Activated CD8-positive, alpha-beta memory T cell treated with anti-CD3 and anti-CD28 coated beads for 48 hours (primary cell): ENCODE measurements around the gene KRTAP5-2.

Experiments
- DNase-seq, 3 experiments: peaks; one replicate each; pipeline ENCODE4 v3.0.0-alpha.2; 2020; ENCODE audit warnings: low read depth in 2 of 3, low spot score in 2 of 3

Gene KRTAP5-2

GRCh38 chr11:1557051-1557884 lies 40.8 kb downstream of the KRTAP5-2 start:
- DNase-seq, result no peak

- no peak for DNase-seq
Measured at GRCh38 chr11:1556278-1556902, 41.7 kb downstream of the KRTAP5-2 start.

DNA sequence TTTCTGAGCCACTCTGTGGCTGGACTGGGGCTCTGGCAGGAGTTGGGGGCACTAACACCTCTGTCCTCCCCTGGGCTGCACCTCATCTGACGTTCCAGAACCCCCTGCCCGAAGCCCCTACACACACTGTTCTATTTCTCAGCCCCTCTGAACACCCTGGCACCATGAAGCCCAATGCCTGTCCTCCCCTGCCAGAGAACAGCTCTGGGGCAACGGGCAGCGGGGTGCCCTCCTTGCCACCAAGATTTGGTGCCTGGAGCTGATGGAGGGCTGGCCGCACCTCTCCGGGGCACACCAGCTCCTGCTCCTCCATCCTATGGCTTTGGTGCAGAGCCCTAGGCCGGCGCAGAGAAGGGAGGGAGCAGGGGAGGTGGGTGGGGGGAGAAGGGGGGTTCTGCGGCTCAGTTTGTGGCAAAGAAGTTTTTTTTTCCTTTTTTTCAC lies 42.4 kb downstream of the KRTAP5-2 start:
- no peak for DNase-seq

GRCh38 chr11:1554981-1555712 lies 42.9 kb downstream of the KRTAP5-2 start:
- DNase-seq, result no peak

DNA sequence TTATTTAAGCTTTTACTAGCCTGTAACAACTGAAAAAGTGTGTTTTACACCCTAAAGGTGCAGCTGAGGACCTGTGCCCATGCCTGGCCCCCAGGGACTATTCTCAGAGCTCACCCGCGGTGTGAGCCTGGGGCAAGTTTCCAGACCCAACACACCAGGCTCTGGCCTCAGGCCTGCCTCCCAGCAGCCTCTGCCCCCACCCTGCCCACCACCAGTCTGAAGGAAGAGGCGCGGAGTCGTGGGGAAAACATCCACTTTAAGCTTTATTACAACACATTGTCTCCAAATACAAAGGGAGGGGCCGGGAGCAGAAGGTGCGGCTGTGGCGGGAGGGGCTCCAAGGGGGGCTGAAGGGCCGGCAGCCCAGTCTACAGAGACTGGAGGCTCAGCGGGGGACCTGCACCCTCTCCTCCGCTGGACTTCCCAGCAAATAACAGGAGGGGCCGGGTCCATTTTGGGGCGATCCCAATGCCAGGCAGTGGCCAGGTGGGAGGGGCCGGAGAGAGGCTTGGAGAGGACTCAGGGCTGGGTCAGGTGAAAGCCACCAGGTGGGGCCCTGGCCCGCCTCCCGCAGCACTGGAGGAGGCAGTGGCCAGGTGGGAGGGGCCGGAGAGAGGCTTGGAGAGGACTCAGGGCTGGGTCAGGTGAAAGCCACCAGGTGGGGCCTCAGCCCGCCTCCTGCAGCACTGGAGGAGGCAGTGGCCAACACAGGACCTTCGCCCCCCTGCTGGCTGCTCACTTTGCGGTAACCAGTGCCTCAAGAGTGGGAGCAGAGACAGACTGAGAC lies 44.1 kb downstream of the KRTAP5-2 start:
- no peak for DNase-seq

DNA sequence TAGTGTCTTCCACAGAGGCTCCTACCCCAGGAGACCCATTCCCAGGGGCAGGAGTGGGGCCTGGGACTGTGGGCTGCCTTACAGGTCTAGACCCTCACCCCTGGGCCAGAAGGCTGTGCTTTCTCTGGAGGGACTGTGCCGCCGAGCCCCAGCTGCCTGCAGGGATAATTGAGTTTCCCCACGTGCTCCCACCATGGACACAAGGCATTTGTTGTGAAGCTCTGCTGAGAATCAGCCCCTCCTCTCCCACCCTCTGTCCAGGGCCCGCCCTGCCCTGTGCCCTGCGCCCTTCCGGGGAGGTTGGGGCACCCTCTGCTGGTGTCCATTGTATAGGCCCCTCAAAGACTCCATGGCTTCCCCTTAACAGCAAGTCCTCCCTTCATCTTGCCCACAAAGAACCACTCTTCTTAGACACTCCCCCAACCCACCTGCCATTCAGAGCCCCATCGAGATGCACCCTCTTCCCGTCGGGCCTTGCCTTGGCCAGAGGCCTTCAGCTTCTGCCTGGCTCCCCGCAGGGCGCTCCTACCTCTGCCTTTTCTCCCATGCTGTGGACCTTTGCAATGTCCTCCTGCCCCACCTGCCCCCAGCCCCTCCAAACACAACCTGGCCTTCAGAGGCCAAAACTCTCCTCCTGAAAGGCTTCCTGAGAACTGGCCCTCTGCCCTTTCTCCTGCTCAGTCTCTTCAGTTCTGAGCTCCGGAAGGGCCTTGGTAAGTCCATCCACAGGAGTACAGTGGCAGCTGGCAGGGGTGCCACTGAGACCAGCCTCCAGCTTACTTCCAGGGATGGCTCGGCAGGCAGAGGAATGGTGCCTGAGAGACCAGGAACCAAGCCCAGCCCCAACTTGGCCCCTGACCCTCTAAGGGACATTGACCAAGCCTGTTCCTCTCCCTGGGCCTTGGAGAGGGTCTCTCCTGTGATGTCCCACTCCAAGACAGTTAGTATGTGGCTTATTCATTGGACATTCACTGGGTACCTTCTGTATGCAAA lies 48.5 kb downstream of the KRTAP5-2 start:
- DNase-seq, result no peak

GRCh38 chr11:1548221-1549070 lies 49.6 kb downstream of the KRTAP5-2 start:
- DNase-seq, result no peak

DNA sequence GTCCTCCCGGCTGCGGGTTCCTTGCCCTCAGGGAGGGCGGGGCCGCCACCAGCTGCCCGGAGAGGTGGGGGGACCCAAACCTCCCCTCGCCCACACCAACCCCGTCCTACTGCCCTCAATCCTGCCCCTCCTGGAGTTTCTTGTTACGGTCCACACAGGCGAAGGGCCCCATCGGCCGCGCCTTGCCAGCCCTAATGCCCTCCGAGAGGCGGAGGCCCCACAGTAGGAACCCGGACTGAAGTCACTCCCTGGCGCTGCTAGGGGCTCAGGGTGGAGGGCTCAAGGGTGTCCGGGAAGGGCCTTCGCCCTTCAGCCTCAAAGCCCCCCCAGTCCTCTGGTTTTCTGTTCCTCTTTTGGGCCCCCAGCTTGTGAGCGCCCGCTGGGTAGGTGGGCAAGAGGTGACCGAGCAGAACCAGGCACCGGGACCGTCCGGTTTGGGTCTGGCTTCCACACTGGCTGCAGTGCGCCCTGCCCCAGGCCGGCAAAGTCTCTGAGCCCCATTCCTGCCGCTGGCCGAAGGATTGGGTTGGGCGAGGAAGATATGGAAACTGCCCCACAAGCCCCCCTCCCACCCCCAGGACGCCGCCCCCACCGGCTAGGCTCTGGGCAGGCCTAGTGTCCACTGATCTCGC lies 50.5 kb downstream of the KRTAP5-2 start:
- no peak for DNase-seq
